ENCODE measurements around the gene CDK5. TPM values are rescaled to one million over a fixed set of nuclear protein-coding genes. Genes with fewer than 3 reads are reported as not detected.
A peak's percentile ranks its signal among the peaks of the same experiment; 100 is the strongest.

Gene CDK5
- total and polyA plus RNA-seq, 2 of the 13 experiments (the other 11 are each of a cell fraction or from before 2014, with no cell fraction given), result 16.4 to 21.3 TPM

DNA sequence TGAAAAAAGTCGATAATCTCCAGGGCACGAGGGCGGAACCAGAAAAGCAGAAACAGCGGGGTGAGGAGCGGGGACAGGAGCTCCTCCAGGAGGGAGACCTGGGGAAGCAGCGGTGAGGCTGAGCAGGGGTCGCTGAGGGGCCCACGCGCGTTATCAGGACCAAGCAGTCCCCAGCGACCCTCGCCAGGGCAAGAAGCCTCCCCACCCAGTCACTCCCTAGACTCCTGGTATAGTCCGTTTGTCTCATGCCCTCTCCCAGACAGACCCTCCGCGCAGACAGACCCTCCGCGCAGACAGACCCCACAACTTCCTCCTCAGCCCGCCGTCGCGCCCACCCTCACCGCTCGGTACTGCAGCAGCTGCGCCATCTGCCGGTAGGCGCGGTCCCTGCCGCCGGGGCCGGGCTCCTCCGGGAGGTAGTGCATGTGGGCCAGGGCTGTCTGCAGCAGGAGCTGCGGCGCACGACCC is 39.7 kb downstream of the CDK5 start (continued):
- TF ChIP-seq, protein P1, sequence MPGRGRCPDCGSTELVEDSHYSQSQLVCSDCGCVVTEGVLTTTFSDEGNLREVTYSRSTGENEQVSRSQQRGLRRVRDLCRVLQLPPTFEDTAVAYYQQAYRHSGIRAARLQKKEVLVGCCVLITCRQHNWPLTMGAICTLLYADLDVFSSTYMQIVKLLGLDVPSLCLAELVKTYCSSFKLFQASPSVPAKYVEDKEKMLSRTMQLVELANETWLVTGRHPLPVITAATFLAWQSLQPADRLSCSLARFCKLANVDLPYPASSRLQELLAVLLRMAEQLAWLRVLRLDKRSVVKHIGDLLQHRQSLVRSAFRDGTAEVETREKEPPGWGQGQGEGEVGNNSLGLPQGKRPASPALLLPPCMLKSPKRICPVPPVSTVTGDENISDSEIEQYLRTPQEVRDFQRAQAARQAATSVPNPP (CRISPR knock-in tag; IDR thresholded peaks at IDR 0.05), result no peak
- TF ChIP-seq AGO1 (IDR thresholded peaks at IDR 0.05; ENCODE audit: low read depth, low read length, poor library complexity, severe bottlenecking) (no peak), ZNF333 (CRISPR knock-in tag; IDR thresholded peaks at IDR 0.05; ENCODE audit: borderline replicate concordance) (0 out of 2 replicates have a peak, but pooled peaks have one; percentile 71), RAD51 (IDR thresholded peaks at IDR 0.05; ENCODE audit: borderline replicate concordance) (no peak), HHEX (CRISPR knock-in tag; IDR thresholded peaks at IDR 0.05) (no peak), GABPB1 (CRISPR knock-in tag; IDR thresholded peaks at IDR 0.05) (peak; percentile 73; the same call in 1 of the 2 replicates), ZNF383 (CRISPR knock-in tag; IDR thresholded peaks at IDR 0.05; ENCODE audit: borderline replicate concordance) (no peak), ZNF724P (CRISPR knock-in tag; IDR thresholded peaks at IDR 0.05; ENCODE audit: borderline replicate concordance) (peak; percentile 65; the same call in 1 of the 2 replicates), ZNF530 (CRISPR knock-in tag; IDR thresholded peaks at IDR 0.05; ENCODE audit: low read depth) (no peak), ZNF605 (CRISPR knock-in tag; IDR thresholded peaks at IDR 0.05) (0 out of 2 replicates have a peak, but pooled peaks have one; percentile 42), ZNF792 (CRISPR knock-in tag; IDR thresholded peaks at IDR 0.05) (no peak), TAF15 (IDR thresholded peaks at IDR 0.05; ENCODE audit: low read depth, low read length, poor library complexity, severe bottlenecking) (no peak), ELF1 (CRISPR knock-in tag; IDR thresholded peaks at IDR 0.05) (peak; percentile 61; the same call in 1 of the 2 replicates), PCBP1 (IDR thresholded peaks at IDR 0.05; ENCODE audit: borderline replicate concordance, low read depth, low read length) (0 out of 2 replicates have a peak, but pooled peaks have one; percentile 49), ZNF101 (CRISPR knock-in tag; IDR thresholded peaks at IDR 0.05; ENCODE audit: borderline replicate concordance, low read depth) (no peak), SUZ12 (IDR thresholded peaks at IDR 0.05; ENCODE audit: low read depth, low read length) (no peak), HDAC1 (CRISPR knock-in tag; IDR thresholded peaks at IDR 0.05) (0 out of 2 replicates have a peak, but pooled peaks have one; percentile 43), POGZ (CRISPR knock-in tag; IDR thresholded peaks at IDR 0.05) (0 out of 2 replicates have a peak, but pooled peaks have one; percentile 43), ZSCAN21 (CRISPR knock-in tag; IDR thresholded peaks at IDR 0.05; ENCODE audit: borderline replicate concordance) (no peak), KAT2B (IDR thresholded peaks at IDR 0.05; ENCODE audit: borderline replicate concordance, low read depth, low read length) (no peak)
- TF ChIP-seq, protein P2, sequence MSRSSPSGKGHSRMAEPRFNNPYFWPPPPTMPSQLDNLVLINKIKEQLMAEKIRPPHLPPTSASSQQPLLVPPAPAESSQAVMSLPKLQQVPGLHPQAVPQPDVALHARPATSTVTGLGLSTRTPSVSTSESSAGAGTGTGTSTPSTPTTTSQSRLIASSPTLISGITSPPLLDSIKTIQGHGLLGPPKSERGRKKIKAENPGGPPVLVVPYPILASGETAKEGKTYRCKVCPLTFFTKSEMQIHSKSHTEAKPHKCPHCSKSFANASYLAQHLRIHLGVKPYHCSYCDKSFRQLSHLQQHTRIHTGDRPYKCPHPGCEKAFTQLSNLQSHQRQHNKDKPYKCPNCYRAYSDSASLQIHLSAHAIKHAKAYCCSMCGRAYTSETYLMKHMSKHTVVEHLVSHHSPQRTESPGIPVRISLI (CRISPR knock-in tag; IDR thresholded peaks at IDR 0.05; ENCODE audit: borderline replicate concordance), result no peak
- TF ChIP-seq, protein P3, sequence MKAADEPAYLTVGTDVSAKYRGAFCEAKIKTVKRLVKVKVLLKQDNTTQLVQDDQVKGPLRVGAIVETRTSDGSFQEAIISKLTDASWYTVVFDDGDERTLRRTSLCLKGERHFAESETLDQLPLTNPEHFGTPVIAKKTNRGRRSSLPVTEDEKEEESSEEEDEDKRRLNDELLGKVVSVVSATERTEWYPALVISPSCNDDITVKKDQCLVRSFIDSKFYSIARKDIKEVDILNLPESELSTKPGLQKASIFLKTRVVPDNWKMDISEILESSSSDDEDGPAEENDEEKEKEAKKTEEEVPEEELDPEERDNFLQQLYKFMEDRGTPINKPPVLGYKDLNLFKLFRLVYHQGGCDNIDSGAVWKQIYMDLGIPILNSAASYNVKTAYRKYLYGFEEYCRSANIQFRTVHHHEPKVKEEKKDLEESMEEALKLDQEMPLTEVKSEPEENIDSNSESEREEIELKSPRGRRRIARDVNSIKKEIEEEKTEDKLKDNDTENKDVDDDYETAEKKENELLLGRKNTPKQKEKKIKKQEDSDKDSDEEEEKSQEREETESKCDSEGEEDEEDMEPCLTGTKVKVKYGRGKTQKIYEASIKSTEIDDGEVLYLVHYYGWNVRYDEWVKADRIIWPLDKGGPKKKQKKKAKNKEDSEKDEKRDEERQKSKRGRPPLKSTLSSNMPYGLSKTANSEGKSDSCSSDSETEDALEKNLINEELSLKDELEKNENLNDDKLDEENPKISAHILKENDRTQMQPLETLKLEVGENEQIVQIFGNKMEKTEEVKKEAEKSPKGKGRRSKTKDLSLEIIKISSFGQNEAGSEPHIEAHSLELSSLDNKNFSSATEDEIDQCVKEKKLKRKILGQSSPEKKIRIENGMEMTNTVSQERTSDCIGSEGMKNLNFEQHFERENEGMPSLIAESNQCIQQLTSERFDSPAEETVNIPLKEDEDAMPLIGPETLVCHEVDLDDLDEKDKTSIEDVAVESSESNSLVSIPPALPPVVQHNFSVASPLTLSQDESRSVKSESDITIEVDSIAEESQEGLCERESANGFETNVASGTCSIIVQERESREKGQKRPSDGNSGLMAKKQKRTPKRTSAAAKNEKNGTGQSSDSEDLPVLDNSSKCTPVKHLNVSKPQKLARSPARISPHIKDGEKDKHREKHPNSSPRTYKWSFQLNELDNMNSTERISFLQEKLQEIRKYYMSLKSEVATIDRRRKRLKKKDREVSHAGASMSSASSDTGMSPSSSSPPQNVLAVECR (CRISPR knock-in tag; IDR thresholded peaks at IDR 0.05; ENCODE audit: borderline replicate concordance), result peak; percentile 31
- TF ChIP-seq, protein P4, sequence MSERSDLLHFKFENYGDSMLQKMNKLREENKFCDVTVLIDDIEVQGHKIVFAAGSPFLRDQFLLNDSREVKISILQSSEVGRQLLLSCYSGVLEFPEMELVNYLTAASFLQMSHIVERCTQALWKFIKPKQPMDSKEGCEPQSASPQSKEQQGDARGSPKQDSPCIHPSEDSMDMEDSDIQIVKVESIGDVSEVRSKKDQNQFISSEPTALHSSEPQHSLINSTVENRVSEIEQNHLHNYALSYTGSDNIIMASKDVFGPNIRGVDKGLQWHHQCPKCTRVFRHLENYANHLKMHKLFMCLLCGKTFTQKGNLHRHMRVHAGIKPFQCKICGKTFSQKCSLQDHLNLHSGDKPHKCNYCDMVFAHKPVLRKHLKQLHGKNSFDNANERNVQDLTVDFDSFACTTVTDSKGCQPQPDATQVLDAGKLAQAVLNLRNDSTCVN (CRISPR knock-in tag; IDR thresholded peaks at IDR 0.05; ENCODE audit: borderline replicate concordance), result 0 out of 2 replicates have a peak, but pooled peaks have one; percentile 49

All from HepG2 (cell line).